ENCODE data around the gene KRT14. TPM values are rescaled to one million over a fixed set of nuclear protein-coding genes. Genes with fewer than 3 reads are reported as not detected.
"Not testable (repeated sequence)": the region's sequence is repeated elsewhere in the genome, so short reads cannot be mapped to it uniquely, and the experiment has no call there.

KRT14 gene
- total RNA-seq, 1 donor from 2014 or later, result not detected

GRCh38 chr17:41631898-41632285 is 45.2 kb upstream of the KRT14 start:
- intact Hi-C loops (cut with micrococcal nuclease), result no loop called here
- DNase-seq, result no peak
- Histone ChIP-seq H3K4me3 (no peak overlapping the region), H3K9me3 (replicated peaks) (no peaks in the 10 kb centered on the region), H3K27me3 (ENCODE audit: low read depth) (peaks cover 5% of the 10 kb centered on the region), H3K27ac (replicated peaks) (no peak overlapping the region), H3K4me1 (peaks cover 12% of the 10 kb centered on the region), H3K36me3 (no peaks in the 10 kb centered on the region)
- TF ChIP-seq CTCF (IDR thresholded peaks at IDR 0.05; ENCODE audit: borderline replicate concordance), result no peak

GRCh38 chr17:41631025-41631897 is 44.6 kb upstream of the KRT14 start:
- no peak for DNase-seq
- H3K27me3 ChIP-seq (ENCODE audit: low read depth), result peaks cover 5% of the 10 kb centered on the region
- H3K4me1 ChIP-seq, result peaks cover 12% of the 10 kb centered on the region
- intact Hi-C loops (cut with micrococcal nuclease), result no loop called here
- H3K36me3 ChIP-seq, result no peaks in the 10 kb centered on the region
- no peak overlapping the region for H3K4me3 ChIP-seq
- no peak overlapping the region for H3K27ac ChIP-seq (replicated peaks)
- TF ChIP-seq CTCF (IDR thresholded peaks at IDR 0.05; ENCODE audit: borderline replicate concordance), result no peak
- H3K9me3 ChIP-seq (replicated peaks), result no peaks in the 10 kb centered on the region

GRCh38 chr17:41629826-41630670 is 43.4 kb upstream of the KRT14 start:
- H3K9me3 ChIP-seq (replicated peaks), result no peaks in the 10 kb centered on the region
- H3K27ac ChIP-seq (replicated peaks), result no peak overlapping the region
- intact Hi-C loops (cut with micrococcal nuclease), result no loop called here
- no peak for TF ChIP-seq CTCF (IDR thresholded peaks at IDR 0.05; ENCODE audit: borderline replicate concordance)
- peaks cover 8% of the 10 kb centered on the region for H3K4me1 ChIP-seq
- H3K4me3 ChIP-seq, result no peak overlapping the region
- H3K36me3 ChIP-seq, result no peaks in the 10 kb centered on the region
- peaks cover 6% of the 10 kb centered on the region for H3K27me3 ChIP-seq (ENCODE audit: low read depth)
- DNase-seq, result no peak

GRCh38 chr17:41629316-41629715 is 42.6 kb upstream of the KRT14 start:
- Histone ChIP-seq H3K36me3 (no peaks in the 10 kb centered on the region), H3K27me3 (ENCODE audit: low read depth) (peaks cover 11% of the 10 kb centered on the region), H3K4me3 (no peak overlapping the region), H3K27ac (replicated peaks) (no peak overlapping the region), H3K4me1 (peaks cover 5% of the 10 kb centered on the region), H3K9me3 (replicated peaks) (no peaks in the 10 kb centered on the region)
- intact Hi-C loops (cut with micrococcal nuclease), result no loop called here
- no peak for TF ChIP-seq CTCF (IDR thresholded peaks at IDR 0.05; ENCODE audit: borderline replicate concordance)
- DNase-seq, result no peak

- not testable (repeated sequence) for DNase-seq
Observed at GRCh38 chr17:41628621-41629255, 42.0 kb upstream of the KRT14 start.

GRCh38 chr17:41628073-41628370 is 41.3 kb upstream of the KRT14 start:
- H3K4me1 ChIP-seq; H3K36me3 ChIP-seq; H3K27ac ChIP-seq (replicated peaks); H3K4me3 ChIP-seq; DNase-seq; intact Hi-C loops (cut with micrococcal nuclease); H3K9me3 ChIP-seq (replicated peaks): not testable (repeated sequence)
- H3K27me3 ChIP-seq (ENCODE audit: low read depth), result peaks cover 23% of the 10 kb centered on the region

More at GRCh38 chr17:41628621-41629255, 42.0 kb upstream of the KRT14 start:
- H3K27me3 ChIP-seq (ENCODE audit: low read depth), result peaks cover 17% of the 10 kb centered on the region
- H3K9me3 ChIP-seq (replicated peaks); H3K36me3 ChIP-seq; H3K4me3 ChIP-seq; intact Hi-C loops (cut with micrococcal nuclease); H3K4me1 ChIP-seq; H3K27ac ChIP-seq (replicated peaks): not testable (repeated sequence)

Measured in left ventricle myocardium inferior (tissue), 1 donor.